Stimulated activated CD8-positive, alpha-beta memory T cell treated with anti-CD3 and anti-CD28 coated beads, Interleukin-7, amount 100 ng/mL, for 24 hours (primary cell): ENCODE measurements around the gene TAS2R43.
"Not testable (repeated sequence)": the region's sequence is repeated elsewhere in the genome, so short reads cannot be mapped to it uniquely, and the experiment has no call there.

Source experiments
- DNase-seq: peaks from one replicate; pipeline ENCODE4 v3.0.0-alpha.2; 2020; ENCODE audit warnings: low read depth

The TAS2R43 gene, protein sequence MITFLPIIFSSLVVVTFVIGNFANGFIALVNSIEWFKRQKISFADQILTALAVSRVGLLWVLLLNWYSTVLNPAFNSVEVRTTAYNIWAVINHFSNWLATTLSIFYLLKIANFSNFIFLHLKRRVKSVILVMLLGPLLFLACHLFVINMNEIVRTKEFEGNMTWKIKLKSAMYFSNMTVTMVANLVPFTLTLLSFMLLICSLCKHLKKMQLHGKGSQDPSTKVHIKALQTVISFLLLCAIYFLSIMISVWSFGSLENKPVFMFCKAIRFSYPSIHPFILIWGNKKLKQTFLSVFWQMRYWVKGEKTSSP

DNA sequence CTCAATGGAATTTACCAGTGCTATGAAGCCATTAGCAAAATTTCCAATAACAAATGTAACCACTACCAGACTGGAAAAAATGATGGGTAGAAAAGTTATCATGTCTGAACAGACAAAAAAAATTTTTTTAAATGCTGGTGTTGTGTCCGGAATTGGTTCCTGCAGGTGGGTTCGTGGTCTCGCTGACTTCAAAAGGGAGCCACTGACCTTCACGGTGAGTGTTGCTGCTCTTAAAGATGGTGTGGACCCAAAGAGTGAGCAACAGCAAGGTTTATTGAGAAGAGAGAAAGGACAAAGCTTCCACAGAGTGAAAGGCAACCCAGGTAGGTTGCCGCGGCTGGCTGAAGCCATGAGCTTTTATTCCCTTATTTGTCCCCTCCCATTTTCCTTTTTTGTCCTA lies at the start of gene TAS2R43:
TAS2R43 (minus strand) TSS at position 186 of the 400 bp plus-strand sequence; CDS start at position 102, 84 bp downstream.
- DNase-seq = no peak

DNA sequence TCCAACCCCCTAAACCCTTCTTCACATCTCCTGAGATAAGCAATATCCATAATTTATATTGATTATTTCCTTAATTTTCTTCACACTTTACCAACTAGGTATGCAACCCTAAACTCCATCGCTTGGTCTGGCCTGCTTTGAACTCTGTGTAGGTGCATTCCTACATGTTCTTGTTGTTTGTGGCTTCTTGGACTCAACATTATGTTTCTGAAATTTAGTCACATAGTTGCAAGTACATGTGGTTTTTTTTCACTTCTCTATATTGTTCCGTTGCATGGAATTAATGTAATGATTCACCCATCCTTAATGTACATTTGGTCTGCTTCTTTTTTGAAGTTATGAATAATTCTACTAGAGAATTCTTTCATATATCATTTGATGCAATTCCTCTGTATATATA lies 44.0 kb upstream of the TAS2R43 start:
- DNase-seq = no peak

DNA sequence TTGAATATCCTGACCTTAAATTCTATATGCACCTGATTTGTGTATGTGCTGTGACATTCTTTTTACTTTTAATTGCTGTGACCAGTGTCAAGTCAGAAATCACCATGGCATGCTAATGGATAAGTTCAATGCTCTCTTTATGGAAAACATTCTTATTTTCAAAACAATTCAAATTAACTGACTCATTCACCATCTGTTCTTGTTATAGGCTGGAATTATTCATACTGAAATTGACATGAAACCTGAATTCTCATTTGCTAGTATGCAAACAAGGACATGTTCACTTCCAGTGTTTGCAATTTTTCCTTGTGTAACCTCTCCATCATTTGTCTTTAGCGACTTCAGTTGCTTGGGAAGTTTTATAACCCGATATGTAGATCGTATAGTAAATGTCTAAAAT lies 42.2 kb upstream of the TAS2R43 start, which contains the start of gene TAS2R30:
TAS2R30 (minus strand) TSS at position 340 of the 400 bp plus-strand sequence. CDS start 400 bp downstream, outside the sequence.
- no peak for DNase-seq

DNA sequence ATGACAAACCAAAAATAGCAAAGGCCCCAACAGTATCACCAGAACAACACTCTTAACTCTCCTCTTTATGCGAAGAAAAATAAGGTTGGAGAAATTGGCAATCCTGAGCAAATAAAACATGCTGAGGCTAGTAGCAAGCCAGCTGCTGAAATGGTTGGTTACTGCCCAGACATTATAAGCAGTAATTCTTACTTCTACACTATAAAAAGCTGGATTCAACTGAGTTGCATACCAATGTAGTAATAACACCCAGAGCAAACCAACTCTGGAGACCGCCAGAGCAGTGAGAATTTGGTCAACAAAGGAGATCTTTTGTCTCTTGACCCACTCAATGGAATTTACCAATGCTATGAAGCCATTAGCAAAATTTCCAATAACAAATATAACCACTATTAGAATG lies 41.7 kb upstream of the TAS2R43 start:
- DNase-seq = no peak

DNA sequence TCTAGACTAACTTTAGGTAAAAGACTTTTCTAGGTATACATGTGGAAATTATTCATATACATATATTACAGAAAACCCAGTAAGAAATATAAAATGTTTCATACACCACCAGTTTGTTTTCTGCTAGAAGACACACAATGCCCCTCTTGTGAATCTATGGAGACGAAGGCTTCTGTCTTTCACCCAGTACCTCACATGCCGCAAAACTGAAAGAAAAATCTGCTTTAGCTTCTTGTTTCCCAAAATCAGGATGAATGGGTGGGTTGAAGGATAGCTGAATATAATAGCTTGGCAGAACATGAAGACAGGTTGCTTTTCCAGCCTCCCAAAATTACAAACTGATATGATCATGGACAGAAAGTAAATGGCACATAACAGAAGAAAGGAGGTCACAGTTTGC lies 41.0 kb upstream of the TAS2R43 start:
- no peak for DNase-seq

DNA sequence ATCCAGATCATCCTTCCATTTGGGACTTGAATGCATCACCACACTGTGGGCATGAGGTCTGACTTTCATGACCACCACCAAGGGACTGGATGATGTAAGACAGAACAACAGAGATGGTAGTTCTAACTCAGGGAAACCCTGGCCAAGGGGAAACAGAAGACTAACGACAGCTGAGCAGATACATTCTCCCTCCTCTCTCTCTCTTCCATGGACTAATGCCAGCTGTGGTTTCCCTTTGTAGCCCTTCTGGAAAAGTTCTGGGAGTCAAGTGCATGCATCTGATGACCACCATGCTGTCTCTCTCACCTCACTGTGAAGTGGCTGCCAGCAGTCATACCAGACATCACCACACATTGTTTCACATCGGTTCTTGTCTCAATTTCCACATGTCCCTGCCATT lies 38.9 kb upstream of the TAS2R43 start:
- DNase-seq = no peak

DNA sequence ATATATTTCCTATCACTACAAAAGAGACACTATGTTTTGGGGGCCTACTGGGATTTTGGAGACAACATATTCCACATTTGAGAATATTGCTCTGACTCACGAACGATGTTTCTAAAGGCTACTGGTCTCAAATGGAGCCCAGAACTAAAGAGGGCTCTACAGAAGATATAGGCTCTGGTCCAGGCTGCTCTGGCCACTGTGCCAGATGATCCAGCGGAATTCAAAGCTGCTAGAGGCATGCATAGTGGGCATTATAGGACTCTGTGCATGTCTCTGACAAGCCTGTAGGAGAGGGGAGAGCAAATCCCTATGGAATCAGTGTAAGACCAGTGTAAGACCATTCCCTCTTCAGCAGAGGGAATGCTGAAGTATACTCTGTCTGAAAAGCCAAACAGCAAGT lies 38.3 kb upstream of the TAS2R43 start:
- no peak for DNase-seq

DNA sequence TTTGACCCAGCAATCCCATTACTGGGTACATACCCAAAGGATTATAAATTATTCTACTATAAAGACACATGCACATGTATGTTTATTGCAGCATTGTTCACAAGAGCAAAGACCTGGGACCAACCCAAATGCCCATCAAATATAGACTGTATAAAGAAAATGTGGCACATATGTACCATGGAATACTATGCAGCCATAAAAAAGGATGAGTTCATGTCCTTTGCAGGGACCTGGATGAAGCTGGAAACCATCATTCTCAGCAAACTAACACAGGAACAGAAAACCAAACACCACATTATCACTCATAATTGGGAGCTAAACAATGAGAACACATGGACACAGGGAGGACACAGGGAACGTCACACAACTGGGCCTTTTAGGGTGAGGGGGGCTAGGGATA lies 22.0 kb upstream of the TAS2R43 start:
- DNase-seq = not testable (repeated sequence)

DNA sequence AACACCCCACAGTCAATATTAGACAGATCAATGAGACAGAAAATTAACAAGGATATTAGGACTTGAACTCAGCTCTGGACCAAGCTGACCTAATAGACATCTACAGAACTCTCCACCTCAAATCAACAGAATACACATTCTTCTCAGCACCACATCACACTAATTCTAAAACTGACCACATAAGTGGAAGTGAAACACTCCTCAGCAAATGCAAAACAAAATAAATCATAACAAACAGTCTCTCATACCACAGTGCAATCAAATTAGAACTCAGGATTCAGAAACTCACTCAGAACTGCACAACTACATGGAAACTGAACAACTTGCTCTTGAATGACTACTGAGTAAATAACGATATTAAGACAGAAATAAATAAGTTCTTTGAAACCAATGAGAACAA lies 19.1 kb upstream of the TAS2R43 start:
- not testable (repeated sequence) for DNase-seq

DNA sequence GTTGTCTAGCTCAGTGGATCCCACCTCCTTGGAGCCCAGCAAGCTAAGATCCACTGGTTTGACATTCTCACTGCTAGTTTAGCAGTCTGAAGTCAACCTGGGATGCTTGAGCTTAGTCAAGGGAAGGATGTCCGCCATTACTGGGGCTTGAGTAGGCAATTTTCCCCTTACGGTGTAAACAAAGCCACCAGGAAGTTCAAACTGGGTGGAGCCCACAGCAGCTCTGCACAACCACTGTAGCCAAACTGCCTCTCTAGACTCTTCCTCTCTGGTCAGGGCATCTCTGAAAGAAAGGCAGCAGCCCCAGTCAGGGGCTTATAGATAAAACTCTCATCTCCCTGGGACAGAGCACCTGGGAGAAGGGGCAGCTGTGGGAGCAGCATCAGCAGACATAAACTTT lies 16.7 kb upstream of the TAS2R43 start:
- DNase-seq = no peak

DNA sequence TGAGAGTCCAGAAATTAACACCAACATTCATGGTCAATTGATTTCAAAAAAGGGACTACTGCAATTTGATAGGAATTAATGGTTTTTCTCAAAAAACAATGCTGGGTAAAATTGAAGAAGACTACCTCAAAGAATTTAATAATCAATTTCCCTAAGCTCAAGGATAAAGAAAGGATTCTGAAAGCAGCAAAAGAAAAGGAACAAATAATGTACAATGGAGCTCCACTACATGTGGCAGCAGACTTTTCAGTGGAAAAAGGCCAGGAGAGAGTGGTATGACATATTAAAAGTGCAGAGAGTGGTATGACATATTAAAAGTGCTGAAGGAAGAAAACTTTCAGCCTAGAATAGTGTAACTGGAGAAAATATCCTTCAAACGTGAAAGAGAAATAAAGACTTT lies 15.6 kb upstream of the TAS2R43 start:
- DNase-seq = no peak

DNA sequence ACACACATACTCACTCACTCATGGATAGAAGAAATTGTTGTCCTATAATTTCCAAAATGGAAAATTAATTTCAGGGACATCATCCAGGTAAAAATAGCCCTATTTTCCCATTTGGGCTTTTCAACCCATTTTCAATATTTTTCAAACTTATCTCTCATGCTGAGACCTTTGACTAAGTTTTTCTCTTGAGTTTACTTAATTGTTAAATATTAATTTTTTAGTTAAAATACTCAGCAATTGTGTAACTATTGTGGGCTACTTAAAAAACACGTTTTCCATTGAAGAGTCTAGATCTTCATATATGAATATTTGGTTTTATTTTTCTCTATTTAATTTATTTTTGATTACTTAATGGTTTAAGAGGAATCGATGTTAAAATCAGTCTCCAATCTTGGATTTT lies 14.2 kb upstream of the TAS2R43 start:
- DNase-seq = no peak

DNA sequence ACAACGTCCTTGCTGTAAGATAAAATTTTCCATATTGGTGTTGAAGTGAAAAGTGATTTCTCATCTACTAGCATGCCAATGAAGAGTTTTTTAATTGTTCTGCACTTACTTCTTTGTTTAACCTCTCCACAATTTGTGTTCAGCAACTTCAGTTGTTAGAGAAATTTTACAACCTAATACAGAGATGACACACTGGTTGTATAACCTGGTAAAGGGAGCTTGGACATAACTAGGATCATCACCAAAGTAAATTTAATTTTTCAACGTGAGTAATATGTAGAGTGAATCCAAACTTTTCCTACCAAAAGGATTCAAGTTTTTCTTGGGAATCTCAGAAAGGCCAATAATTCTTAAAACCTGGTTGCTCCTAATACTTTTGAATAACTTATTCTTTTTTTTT lies 13.4 kb upstream of the TAS2R43 start:
- no peak for DNase-seq

DNA sequence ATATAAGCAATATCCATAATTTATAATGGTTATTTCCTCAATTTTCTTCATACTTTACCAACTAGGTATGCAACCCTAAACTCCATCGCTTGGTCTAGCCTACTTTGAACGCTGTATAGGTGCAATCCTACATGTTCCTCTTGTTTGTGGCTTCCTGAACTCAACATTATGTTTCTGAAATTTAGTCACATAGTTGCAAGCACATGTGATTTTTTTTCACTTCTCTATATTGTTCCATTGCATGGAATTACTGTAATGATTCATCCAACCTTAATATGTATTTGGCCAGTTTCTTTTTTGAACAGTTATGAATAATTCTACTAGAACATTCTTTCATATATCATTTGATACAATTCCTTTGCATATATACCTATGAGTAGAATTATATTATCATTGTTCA lies 2.8 kb upstream of the TAS2R43 start:
- not testable (repeated sequence) for DNase-seq

DNA sequence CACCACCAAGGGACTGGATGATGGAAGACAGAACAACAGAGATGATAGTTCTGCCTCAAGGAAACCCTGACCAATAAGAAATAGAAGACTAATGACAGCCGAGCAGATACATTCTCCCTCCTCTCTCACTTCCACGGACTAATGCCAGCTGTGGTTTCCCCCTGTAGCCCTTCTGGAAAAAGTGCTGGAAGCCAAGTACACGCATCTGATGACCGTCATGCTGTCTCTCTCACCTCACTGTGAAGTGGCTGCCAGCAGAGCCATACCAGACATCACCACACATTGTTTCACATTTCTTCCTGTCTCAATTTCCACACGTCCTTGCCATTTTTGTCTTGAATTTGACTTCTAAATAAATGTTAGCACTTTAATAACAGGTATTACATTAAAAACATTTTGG lies 2.9 kb downstream of the TAS2R43 start:
- DNase-seq = no peak

DNA sequence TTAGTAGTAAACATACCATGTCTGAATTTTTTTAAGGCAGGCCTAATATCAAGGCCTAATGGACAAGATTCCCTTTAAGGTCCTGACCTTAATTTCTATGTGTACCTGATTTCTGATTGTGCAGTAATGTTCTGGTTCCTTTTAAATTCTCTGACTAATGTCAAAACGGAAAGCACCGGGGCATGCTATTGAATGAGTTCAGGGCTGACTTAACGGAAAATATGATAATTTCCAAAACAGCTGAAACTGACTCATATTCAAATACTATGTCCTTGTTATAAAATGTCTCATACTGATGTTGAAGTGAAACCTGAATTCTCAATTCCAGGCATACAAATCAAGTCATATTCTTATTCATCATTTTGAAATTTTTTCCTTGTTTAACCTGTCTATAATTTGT lies 6.7 kb downstream of the TAS2R43 start:
- DNase-seq = no peak

DNA sequence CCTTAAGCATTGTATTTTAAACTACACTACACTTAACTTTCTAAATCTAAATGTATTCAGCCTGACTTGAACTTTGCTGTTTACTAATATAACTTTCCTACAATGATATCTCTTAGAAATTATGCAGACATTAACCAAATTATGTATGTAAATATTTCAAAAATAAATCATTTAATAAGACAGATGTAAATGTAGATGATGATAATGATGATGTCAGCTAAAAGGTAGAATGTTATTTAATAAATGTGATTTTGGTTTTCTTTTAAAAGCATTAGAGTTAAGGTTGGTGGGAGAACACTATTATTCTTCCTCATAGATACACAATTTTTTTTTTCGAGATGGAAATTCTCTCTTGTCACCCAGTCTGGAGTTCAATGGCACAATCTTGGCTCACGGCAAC lies 10.1 kb downstream of the TAS2R43 start:
- no peak for DNase-seq

DNA sequence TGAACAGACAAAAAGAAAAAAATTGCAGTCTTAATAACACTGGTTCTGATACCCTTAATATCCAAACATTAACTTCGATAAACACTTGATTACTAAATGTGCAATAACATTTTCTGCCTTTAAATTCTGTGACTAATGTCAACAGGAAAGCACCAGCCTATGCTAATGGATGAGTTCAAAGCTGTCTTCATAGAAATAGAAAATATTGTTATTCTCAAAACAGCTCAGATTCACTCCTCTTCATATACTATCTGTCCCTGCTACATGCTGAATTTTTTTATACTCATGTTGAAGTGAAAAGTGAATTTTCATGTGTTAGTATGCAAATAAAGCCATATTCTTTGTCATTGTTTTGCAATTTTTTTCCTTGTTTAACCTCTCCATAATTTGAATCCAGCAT lies 13.9 kb downstream of the TAS2R43 start:
- no peak for DNase-seq

DNA sequence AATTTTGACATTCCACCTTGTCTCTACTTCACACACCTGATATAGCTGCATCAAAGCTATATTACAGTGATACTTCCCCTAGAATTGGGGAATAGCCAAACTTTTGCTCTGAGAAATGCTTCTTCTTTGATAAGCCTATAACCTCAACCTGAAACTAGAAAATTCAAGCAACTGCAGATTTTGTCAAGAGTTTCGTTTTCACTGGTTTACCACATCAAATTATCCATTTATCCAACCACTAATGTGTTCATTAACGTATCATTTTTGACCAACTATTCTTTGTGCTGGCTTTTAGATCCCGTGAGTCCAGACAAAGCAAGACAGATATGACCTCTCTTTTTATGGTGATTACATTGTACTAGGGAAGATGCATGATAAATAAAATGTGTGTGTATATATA lies 16.5 kb downstream of the TAS2R43 start:
- no peak for DNase-seq

DNA sequence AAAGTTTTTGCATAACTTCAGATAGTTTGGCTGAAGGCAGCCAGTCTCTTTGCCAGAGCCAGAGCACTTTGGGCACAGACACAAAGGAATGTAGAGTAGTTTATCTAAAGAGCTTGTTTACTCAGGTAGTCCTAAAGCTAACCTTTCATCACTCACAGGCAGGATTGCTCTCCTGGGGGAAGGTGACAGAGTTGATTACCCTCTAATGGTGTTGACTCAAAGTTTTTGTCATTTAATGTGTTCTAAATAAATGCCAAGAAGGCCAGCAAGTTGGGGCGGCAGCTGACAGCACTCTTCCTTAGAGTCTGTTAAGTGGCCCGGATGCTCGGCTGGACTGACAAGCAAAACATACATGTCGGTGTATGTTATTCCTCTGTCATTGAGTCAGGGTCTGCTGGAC lies 20.7 kb downstream of the TAS2R43 start:
- DNase-seq = no peak

DNA sequence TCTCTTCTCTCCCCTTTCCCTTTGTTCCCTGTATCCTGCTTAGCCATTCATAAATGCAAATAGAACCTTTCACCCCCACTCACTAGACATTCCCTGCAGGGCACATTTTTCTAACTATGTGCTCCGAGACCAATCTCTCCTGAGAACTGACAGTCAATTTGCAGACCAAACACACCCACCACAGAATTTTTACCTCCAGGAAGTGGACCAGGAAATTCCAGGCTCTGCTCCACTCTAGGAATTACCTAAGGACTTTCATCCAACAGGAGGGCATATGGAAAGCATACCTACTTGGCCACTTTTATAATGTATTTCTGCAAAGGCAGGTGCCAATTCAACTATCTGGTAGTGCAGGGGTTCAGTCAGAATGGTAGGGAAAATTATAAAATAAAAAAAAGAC lies 21.1 kb downstream of the TAS2R43 start:
- DNase-seq = no peak

DNA sequence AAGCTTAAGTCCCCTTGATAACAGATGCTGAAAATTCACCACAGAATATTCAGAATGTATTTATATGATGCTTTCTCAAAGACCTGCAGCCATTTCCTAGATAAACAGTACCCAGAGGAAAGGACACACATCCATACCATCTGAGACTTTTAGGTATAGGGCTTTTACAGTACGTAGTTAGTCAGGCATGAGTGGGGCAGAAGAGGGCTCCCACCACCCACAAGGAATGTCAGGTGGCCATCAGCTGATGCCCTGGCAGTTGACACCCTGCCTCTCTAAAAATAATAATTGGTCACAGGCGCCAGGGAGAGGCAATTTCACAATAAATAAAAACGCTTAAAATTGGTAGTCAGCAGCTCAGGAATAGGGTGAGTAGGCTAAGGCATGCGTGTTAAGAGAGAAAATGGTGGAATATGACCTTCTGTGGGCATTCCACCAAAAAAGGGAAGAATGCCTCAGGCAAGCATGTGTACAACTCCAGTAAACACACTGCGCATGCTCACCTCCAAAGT lies 22.2 kb downstream of the TAS2R43 start:
- DNase-seq = no peak

DNA sequence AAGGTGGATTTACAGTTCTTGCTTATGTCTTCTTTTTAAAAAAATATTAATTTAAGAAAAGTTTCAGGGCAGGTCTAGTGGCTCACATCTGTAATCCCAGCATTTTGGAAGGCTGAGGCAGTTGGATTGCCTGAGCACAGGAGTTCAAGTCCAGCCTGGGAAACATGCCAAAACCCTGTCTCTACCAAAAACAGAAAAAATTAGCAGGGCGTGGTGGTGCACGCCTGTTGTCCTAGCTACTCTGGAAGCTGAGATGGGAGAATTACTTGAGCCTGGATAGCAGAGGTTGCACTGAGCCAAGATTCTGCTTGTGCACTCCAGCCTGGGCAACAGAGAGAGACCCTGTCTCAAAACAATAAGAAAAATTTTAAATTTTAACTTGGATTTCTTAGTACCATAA lies 24.6 kb downstream of the TAS2R43 start:
- DNase-seq = no peak

DNA sequence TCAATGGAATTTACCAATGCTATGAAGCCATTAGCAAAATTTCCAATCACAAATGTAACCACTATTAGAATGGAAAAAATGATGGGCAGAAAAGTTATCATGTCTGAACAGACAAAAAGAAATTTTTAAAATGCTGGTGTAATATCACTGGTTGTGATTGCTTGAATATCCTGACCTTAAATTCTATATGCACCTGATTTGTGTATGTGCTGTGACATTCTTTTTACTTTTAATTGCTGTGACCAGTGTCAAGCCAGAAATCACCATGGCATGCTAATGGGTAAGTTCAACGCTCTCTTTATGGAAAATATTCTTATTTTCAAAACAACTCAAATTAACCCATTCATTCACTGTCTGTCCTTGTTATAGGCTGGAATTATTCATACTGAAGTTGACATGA lies 29.9 kb downstream of the TAS2R43 start, which contains the start of gene TAS2R46:
TAS2R46 (minus strand) TSS at position 101 of the 400 bp plus-strand sequence; CDS start at position 101, 0 bp downstream.
- not testable (repeated sequence) for DNase-seq
